ENCODE measurements around the gene PDLIM5.

The PDLIM5 gene

GRCh38 chr4:94413085-94413840, 38.5 kb upstream of the PDLIM5 start:
- no peak for DNase-seq (ENCODE audit: low read depth in 1 of 2, low spot score in 1 of 2)
- in situ Hi-C loops (cut with HindIII; ENCODE audit: low pct_unique_long_range_greater_than_20kb, low sequenced_read_pairs), result no loop called here
- no peak for TF ChIP-seq JUND (IDR thresholded peaks at IDR 0.05; ENCODE audit: low read depth)

- DNase-seq (ENCODE audit: low read depth in 1 of 2, low spot score in 1 of 2), result no peak
- TF ChIP-seq JUND (IDR thresholded peaks at IDR 0.05; ENCODE audit: low read depth), result no peak
- in situ Hi-C loops (cut with HindIII; ENCODE audit: low pct_unique_long_range_greater_than_20kb, low sequenced_read_pairs), result no loop called here
Measured at GRCh38 chr4:94414907-94415306, 36.8 kb upstream of the PDLIM5 start.

DNA sequence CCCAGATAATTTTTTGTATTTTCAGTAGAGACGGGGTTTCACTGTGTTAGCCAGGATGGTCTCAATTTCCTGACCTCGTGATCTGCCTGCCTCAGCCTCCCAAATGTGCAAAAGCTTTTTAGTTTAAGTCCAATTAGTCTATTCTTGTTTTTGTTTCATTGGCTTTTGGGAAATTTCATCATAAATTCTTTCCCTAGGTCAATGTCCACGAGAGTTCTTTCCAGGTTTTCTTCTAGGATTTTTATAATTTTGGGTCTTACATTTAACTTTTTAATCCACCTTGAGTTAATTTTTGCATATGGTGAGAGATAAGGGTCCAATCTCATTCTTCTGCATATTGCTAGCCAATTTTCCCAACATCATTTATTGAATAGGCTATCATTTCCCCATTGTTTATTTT, 36.3 kb upstream of the PDLIM5 start:
- TF ChIP-seq JUND (IDR thresholded peaks at IDR 0.05; ENCODE audit: low read depth), result no peak
- in situ Hi-C loops (cut with HindIII; ENCODE audit: low pct_unique_long_range_greater_than_20kb, low sequenced_read_pairs), result no loop called here

GRCh38 chr4:94416335-94416734, 35.4 kb upstream of the PDLIM5 start:
- in situ Hi-C loops (cut with HindIII; ENCODE audit: low pct_unique_long_range_greater_than_20kb, low sequenced_read_pairs), result no loop called here

More for the DNA sequence above, 36.3 kb upstream of the PDLIM5 start:
- DNase-seq (ENCODE audit: low read depth in 1 of 2, low spot score in 1 of 2), result no peak

DNA sequence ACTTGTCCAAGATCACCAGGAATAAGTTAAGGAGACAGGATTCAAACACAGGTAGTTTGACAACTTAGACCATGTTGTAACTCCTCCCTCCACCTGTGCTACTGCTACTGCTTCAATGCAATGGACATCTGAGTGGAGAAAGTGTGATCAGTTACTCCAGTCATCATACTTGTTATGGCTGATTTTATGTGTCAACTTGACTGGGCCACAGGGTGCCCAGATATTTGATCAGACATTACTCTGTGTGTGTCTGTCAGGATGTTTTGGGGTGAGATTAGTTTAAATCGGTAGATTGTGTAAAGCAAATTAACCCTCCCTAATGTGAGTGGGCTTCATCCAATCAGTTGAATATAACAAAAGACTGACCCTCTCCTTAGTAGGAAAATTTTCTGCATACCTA, 34.8 kb upstream of the PDLIM5 start:
- TF ChIP-seq JUND (IDR thresholded peaks at IDR 0.05; ENCODE audit: low read depth), result no peak
- in situ Hi-C loops (cut with HindIII; ENCODE audit: low pct_unique_long_range_greater_than_20kb, low sequenced_read_pairs), result no loop called here
- no peak for DNase-seq (ENCODE audit: low read depth in 1 of 2, low spot score in 1 of 2)

More at GRCh38 chr4:94416335-94416734, 35.4 kb upstream of the PDLIM5 start:
- TF ChIP-seq JUND (IDR thresholded peaks at IDR 0.05; ENCODE audit: low read depth), result no peak
- DNase-seq (ENCODE audit: low read depth in 1 of 2, low spot score in 1 of 2), result no peak

DNA sequence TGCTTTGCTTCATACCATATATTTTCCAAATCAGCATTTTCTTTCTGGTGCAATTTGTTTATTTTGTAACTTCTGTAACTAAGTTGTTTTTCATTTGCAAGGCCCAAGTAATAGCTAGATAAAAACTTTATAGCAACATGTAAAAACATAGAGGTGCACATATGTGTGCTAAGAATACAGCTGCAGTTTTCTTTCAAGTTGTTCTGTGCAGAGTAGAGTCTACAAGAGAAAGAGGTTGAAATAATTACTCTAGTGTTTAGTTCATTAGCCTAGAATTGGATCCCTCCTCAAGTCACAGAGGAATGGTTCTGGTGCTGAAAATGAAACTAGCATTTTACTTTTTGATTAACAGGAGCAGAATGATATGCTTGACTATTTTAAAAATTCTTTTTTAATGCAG, 32.2 kb upstream of the PDLIM5 start:
- no peak for TF ChIP-seq JUND (IDR thresholded peaks at IDR 0.05; ENCODE audit: low read depth)
- DNase-seq (ENCODE audit: low read depth in 1 of 2, low spot score in 1 of 2), result no peak
- in situ Hi-C loops (cut with HindIII; ENCODE audit: low pct_unique_long_range_greater_than_20kb, low sequenced_read_pairs), result no loop called here

DNA sequence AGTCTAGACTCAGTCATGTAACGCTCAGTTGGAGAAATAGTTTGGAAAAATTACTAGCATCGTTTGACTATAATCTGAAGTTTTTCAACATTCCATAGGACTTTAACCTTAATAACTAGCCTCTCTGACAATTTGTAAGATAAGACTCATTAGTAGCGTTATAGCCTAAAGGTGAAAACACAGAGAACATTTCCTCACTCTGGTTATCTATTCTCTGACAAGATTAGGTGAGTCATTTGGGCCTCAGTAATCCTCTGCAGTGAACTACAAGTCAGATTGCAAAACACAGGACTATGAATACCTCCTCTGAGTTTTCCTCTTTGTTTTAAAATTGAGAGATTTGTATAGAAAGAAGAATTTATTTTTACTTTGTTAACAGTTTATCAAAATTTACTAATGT, 31.8 kb upstream of the PDLIM5 start:
- no peak for DNase-seq (ENCODE audit: low read depth in 1 of 2, low spot score in 1 of 2)
- no peak for TF ChIP-seq JUND (IDR thresholded peaks at IDR 0.05; ENCODE audit: low read depth)
- in situ Hi-C loops (cut with HindIII; ENCODE audit: low pct_unique_long_range_greater_than_20kb, low sequenced_read_pairs), result no loop called here

GRCh38 chr4:94420356-94420755, 31.4 kb upstream of the PDLIM5 start:
- in situ Hi-C loops (cut with HindIII; ENCODE audit: low pct_unique_long_range_greater_than_20kb, low sequenced_read_pairs), result no loop called here
- no peak for TF ChIP-seq JUND (IDR thresholded peaks at IDR 0.05; ENCODE audit: low read depth)
- no peak for DNase-seq (ENCODE audit: low read depth in 1 of 2, low spot score in 1 of 2)

- TF ChIP-seq JUND (IDR thresholded peaks at IDR 0.05; ENCODE audit: low read depth), result no peak
- DNase-seq (ENCODE audit: low read depth in 1 of 2, low spot score in 1 of 2), result no peak
- in situ Hi-C loops (cut with HindIII; ENCODE audit: low pct_unique_long_range_greater_than_20kb, low sequenced_read_pairs), result no loop called here
Measured at GRCh38 chr4:94426783-94427182, 25.0 kb upstream of the PDLIM5 start.

DNA sequence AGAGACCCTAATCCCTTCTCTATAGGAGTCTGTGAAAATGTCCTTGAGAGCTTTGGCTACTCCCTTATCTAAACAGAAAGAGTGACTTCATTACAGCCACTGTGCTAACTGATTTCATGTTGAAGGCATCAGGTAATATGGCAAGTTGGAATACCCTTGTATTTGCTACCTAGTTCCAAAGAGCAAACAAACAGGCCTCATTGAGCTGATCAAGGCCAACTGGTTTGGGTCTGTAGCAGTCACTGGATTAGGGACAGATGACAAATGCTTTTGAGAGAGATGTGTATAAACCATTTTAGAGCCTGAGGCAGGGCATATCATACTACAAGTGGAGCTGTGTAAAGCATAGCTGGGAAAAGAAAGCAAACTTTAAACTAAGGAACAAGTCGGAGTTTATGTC, 22.9 kb upstream of the PDLIM5 start:
- TF ChIP-seq JUND (IDR thresholded peaks at IDR 0.05; ENCODE audit: low read depth), result no peak
- peak; percentile 8 to 61 for DNase-seq (ENCODE audit: low read depth in 1 of 2, low spot score in 1 of 2)
- in situ Hi-C loops (cut with HindIII; ENCODE audit: low pct_unique_long_range_greater_than_20kb, low sequenced_read_pairs), result no loop called here

- peak; percentile 43; the same call in 1 of the 2 replicates for TF ChIP-seq JUND (IDR thresholded peaks at IDR 0.05; ENCODE audit: low read depth)
- peak in 1 of 2 experiments; percentile 28 for DNase-seq (ENCODE audit: low read depth in 1 of 2, low spot score in 1 of 2)
- in situ Hi-C loops (cut with HindIII; ENCODE audit: low pct_unique_long_range_greater_than_20kb, low sequenced_read_pairs), result no loop called here
Measured at GRCh38 chr4:94430406-94430805, 21.3 kb upstream of the PDLIM5 start.

GRCh38 chr4:94431388-94431787, 20.4 kb upstream of the PDLIM5 start:
- TF ChIP-seq JUND (IDR thresholded peaks at IDR 0.05; ENCODE audit: low read depth), result no peak
- DNase-seq (ENCODE audit: low read depth in 1 of 2, low spot score in 1 of 2), result no peak
- in situ Hi-C loops (cut with HindIII; ENCODE audit: low pct_unique_long_range_greater_than_20kb, low sequenced_read_pairs), result no loop called here

DNA sequence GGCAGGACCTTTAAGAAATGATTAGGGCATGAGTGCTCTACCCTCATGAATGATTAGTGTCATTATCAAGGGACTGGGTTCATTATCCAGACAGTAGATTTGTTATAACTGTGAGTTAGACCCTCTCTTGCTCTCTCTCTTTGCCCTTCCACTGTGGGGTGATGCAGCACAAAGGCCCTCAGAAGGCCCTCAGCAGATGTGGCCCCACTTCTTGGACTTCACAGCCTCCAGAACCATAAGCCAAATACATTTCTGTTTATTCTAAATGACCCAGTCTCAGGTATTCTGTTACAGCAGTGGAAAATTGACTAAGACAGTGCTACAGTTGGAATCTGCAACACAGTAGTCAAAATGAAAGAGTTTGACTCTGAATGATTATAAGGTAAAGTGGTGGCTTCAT, 17.2 kb upstream of the PDLIM5 start:
- TF ChIP-seq JUND (IDR thresholded peaks at IDR 0.05; ENCODE audit: low read depth), result no peak
- DNase-seq (ENCODE audit: low read depth in 1 of 2, low spot score in 1 of 2), result no peak
- in situ Hi-C loops (cut with HindIII; ENCODE audit: low pct_unique_long_range_greater_than_20kb, low sequenced_read_pairs), result no loop called here

GRCh38 chr4:94435874-94436273, 15.9 kb upstream of the PDLIM5 start:
- TF ChIP-seq JUND (IDR thresholded peaks at IDR 0.05; ENCODE audit: low read depth), result no peak

More at GRCh38 chr4:94435874-94436273, 15.9 kb upstream of the PDLIM5 start:
- in situ Hi-C loops (cut with HindIII; ENCODE audit: low pct_unique_long_range_greater_than_20kb, low sequenced_read_pairs), result no loop called here
- no peak for DNase-seq (ENCODE audit: low read depth in 1 of 2, low spot score in 1 of 2)

Measured in T47D (cell line).